Endothelial cell (in vitro differentiated cells): ENCODE data around the gene ZNF362. TPM values are rescaled to one million over a fixed set of nuclear protein-coding genes. Genes with fewer than 3 reads are reported as not detected.
"Not testable (repeated sequence)": the region's sequence is repeated elsewhere in the genome, so short reads cannot be mapped to it uniquely, and the experiment has no call there.

ENCODE experiments used
- DNase-seq: peaks from one replicate; pipeline ENCODE4 v3.0.0; 2021; ENCODE audit warnings: low spot score
- H3K27ac Mint-ChIP-seq: one replicate; pipeline ENCODE4 v1.8.0; 2021; ENCODE audit warnings: mixed read lengths, inconsistent platforms; ENCODE audit not compliant: unreplicated experiment
- H3K27me3 Mint-ChIP-seq: one replicate; pipeline ENCODE4 v1.8.0; 2021; ENCODE audit warnings: mild to moderate bottlenecking, moderate library complexity, mixed read lengths, inconsistent platforms; ENCODE audit not compliant: unreplicated experiment
- H3K36me3 Mint-ChIP-seq: one replicate; pipeline ENCODE4 v1.8.0; 2021; ENCODE audit warnings: mild to moderate bottlenecking, low read depth, mixed read lengths, inconsistent platforms; ENCODE audit not compliant: unreplicated experiment
- H3K4me1 Mint-ChIP-seq: one replicate; pipeline ENCODE4 v1.8.0; 2021; ENCODE audit warnings: mild to moderate bottlenecking, mixed read lengths, inconsistent platforms; ENCODE audit not compliant: unreplicated experiment
- H3K4me3 Mint-ChIP-seq: one replicate; pipeline ENCODE4 v1.8.0; 2021; ENCODE audit warnings: mild to moderate bottlenecking, mixed read lengths, inconsistent platforms; ENCODE audit not compliant: unreplicated experiment
- H3K9me3 Mint-ChIP-seq: one replicate; pipeline ENCODE4 v1.8.0; 2021; ENCODE audit warnings: mixed read lengths, inconsistent platforms; ENCODE audit not compliant: unreplicated experiment
- total RNA-seq: library from RNA; stranded (reverse); fragmentation: NEBNext Ultra II Directional; extraction: Animal tissue kit (Norgen Biotek cat#: 25700); gene quantifications from one replicate; pipeline ENCODE4 v1.2.1, GENCODE V29; 2021; ENCODE audit not compliant: unreplicated experiment
- TF ChIP-seq, protein P1 (sequence below): fragments of 200-600 bp; sonication (generic); IDR thresholded peaks from one replicate; pipeline ENCODE4 v1.5.0; 2021; ENCODE audit warnings: antibody characterized with exemption; ENCODE audit not compliant: unreplicated experiment

Gene ZNF362
- total RNA-seq, 1 donor from 2014 or later: 70.0 TPM

DNA sequence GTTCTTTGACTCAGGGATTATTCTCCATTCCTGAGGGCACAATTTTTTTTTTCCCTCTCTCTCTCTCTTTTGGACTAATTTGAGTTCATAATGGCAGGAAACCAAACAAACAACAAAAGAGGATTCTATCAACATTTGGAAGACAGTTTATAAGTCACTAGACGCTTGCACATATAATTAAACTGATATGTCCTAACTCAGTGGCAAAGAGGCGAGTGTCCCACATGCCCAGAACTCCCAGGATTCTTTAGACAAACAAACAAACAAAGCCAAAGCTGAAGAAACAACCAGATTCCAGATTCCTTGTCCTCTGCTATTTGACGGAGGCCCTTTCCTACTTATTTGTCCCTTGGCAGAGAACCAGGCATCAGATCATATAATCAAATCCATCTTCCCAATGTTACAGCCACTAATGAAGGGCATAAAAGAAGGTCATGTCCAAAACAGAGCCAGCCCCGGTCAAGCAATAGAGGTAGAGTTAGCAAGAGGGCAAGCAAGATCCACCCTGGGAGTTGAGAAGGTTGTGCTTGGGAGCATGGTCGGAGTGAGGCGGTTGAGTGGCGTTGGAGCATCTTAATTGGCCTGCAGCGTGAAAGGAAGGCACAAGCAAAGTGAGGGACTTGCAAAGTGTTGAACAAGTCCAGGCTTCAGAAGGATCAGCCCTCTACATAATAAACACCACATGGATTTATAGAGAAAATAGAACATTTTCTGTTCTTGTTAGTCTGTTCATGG, 30.3 kb downstream of the ZNF362 start:
- peaks cover 27% of the 10 kb centered on the region for H3K4me1 Mint-ChIP-seq
- H3K27ac Mint-ChIP-seq: peak overlapping the region; percentile 93
- peak overlapping the region; percentile 18 for H3K4me3 Mint-ChIP-seq
- no peaks in the 10 kb centered on the region for H3K9me3 Mint-ChIP-seq
- peaks cover 6% of the 10 kb centered on the region for H3K27me3 Mint-ChIP-seq
- H3K36me3 Mint-ChIP-seq: peaks cover 28% of the 10 kb centered on the region
- TF ChIP-seq, protein P1, sequence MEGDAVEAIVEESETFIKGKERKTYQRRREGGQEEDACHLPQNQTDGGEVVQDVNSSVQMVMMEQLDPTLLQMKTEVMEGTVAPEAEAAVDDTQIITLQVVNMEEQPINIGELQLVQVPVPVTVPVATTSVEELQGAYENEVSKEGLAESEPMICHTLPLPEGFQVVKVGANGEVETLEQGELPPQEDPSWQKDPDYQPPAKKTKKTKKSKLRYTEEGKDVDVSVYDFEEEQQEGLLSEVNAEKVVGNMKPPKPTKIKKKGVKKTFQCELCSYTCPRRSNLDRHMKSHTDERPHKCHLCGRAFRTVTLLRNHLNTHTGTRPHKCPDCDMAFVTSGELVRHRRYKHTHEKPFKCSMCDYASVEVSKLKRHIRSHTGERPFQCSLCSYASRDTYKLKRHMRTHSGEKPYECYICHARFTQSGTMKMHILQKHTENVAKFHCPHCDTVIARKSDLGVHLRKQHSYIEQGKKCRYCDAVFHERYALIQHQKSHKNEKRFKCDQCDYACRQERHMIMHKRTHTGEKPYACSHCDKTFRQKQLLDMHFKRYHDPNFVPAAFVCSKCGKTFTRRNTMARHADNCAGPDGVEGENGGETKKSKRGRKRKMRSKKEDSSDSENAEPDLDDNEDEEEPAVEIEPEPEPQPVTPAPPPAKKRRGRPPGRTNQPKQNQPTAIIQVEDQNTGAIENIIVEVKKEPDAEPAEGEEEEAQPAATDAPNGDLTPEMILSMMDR: no peak
- no peak for DNase-seq

DNA sequence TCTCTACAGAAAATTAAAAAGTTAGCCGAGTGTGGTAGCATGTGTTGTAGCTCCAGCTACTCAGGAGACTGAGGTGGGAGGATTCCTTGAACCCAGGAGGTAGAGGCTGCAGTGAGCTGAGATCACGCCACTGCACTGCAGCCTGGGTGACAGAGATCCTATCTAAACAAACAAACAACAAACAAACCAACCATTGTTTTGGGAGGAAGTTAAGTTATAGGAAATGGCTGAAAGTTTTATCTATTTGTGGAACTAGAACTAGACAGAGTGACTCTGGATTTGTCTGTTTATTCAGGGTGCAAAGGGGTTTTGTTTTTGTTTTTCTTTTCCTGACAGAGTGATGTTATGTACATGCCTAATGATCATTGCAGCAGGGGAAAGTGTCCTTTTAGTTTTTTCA, 31.0 kb downstream of the ZNF362 start:
- TF ChIP-seq, protein P1: no peak
- Mint-ChIP-seq H3K4me1 (peaks cover 27% of the 10 kb centered on the region), H3K9me3 (no peaks in the 10 kb centered on the region), H3K36me3 (peaks cover 21% of the 10 kb centered on the region), H3K27ac (peak overlapping the region; percentile 93), H3K27me3 (peaks cover 2% of the 10 kb centered on the region), H3K4me3 (peak overlapping the region; percentile 12)
- no peak for DNase-seq

DNA sequence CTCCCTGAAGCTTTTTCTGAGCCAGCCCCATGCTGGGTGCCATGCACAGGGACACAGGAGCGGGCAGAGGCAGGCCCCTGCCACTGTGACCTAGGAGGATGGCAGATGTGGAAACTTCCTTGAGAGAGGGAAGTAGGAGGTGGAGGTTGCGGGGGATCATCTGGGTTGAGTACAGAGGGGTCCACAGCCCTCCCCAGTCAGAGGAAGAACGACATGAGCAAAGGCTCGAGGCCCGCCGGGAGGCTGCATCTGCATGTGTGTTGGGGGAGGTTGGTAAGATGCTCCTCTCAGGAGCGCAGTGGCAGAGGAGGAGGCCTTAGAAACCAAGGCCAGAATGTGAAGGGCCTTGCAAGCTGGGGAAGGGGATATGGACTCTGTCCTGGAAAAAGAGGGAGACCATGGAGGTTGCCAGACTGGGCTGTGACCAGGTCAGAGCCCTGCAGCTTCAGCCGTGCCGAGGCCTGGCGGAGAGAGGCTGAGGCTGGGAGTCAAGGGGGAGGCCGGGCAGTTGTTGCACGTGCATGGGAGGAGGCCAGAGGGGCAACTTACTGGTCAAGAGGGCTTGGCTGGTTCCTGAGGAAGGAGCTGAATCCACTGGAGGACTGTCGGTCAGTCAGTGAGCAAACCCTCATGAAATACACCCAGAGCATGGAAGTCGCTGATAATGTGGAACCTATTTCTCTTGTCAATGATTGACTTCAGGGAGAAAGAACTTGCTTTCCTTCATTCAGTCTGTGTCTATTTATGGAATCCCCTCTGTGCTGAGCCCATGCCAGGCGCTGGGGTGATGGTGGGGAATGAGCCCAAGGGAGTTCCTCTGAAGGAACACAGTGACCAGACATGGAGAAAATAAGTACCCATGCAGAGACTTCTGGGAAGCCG, 32.9 kb downstream of the ZNF362 start:
- TF ChIP-seq, protein P1: no peak
- Mint-ChIP-seq H3K4me1 (peaks cover 27% of the 10 kb centered on the region), H3K9me3 (no peaks in the 10 kb centered on the region), H3K27ac (peak overlapping the region; percentile 64), H3K27me3 (no peaks in the 10 kb centered on the region), H3K36me3 (peaks cover 37% of the 10 kb centered on the region), H3K4me3 (peak overlapping the region; percentile 65)
- DNase-seq: no peak

DNA sequence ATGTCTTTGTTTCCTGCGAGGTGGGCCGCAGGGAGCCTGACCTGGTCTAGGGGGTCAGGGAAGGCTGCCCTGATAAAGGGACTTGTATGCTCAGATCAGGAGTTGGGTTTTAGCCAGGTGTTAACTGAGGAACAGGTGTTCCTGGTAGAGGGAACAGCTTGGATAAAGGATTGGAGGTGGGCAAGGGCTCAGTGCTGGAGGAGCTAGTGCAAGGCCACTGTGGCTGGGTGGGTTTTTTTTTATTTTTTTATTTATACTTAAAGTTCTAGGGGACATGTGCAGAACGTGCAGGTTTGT, 33.5 kb downstream of the ZNF362 start:
- no peak for DNase-seq
- TF ChIP-seq, protein P1: no peak
- Mint-ChIP-seq H3K36me3 (peaks cover 40% of the 10 kb centered on the region), H3K9me3 (no peaks in the 10 kb centered on the region), H3K27ac (no peak overlapping the region), H3K4me3 (no peak overlapping the region), H3K27me3 (no peaks in the 10 kb centered on the region), H3K4me1 (peaks cover 27% of the 10 kb centered on the region)

DNA sequence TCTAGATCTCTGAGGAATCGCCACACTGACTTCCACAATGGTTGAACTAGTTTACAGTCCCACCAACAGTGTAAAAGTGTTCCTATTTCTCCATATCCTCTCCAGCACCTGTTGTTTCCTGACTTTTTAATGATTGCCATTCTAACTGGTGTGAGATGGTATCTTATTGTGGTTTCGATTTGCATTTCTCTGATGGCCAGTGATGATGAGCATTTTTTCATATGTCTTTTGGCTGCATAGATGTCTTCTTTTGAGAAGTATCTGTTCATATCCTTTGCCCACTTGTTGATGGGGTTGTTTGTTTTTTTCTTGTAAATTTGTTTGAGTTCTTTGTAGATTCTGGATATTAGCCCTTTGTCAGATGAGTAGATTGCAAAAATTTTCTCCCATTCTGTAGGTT, 34.3 kb downstream of the ZNF362 start:
- H3K4me3 Mint-ChIP-seq, H3K27me3 Mint-ChIP-seq, H3K27ac Mint-ChIP-seq, DNase-seq, H3K9me3 Mint-ChIP-seq: not testable (repeated sequence)
- H3K36me3 Mint-ChIP-seq: peaks cover 40% of the 10 kb centered on the region
- peaks cover 27% of the 10 kb centered on the region for H3K4me1 Mint-ChIP-seq
